Activated CD8-positive, alpha-beta memory T cell treated with anti-CD3 and anti-CD28 coated beads, Interleukin-2, amount 50 U/mL, for 4 hours (primary cell): ENCODE measurements around the gene CCDC122.
"Not testable (repeated sequence)": the region's sequence is repeated elsewhere in the genome, so short reads cannot be mapped to it uniquely, and the experiment has no call there.

ENCODE experiments used
- DNase-seq: peaks from one replicate; pipeline ENCODE4 v3.0.0-alpha.2; 2020

The CCDC122 gene

GRCh38 chr13:43876366-43876765 is 3.2 kb downstream of the CCDC122 start:
- no peak for DNase-seq

DNA sequence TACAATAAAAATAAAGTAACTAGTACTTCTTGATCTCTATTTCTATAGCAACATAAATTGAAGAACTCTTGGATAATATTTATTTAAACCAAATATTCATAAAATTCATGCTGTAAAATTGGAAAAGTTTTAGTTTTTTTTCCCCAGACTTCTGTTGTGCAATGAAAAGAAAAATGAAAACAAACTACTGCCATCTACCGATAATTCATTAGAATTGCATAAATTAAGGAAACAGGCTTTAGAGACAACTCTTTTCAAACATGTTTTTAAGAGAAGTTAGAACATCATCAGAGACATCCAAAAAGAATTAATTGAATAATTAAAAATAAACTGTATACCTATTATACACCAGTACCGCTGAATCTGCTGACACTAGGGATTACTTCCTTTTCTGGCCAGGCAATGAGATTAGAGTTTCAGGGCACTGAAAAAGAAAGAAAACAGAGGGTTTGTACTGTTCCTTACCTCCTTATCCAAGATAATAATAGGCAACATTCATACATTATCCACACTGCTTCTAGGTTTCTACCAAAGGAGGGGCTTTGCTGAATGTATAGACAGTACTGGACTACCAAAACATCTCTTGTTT is 4.9 kb downstream of the CCDC122 start:
- no peak for DNase-seq

- DNase-seq = no peak
Observed at GRCh38 chr13:43872181-43872580, 7.4 kb downstream of the CCDC122 start.

DNA sequence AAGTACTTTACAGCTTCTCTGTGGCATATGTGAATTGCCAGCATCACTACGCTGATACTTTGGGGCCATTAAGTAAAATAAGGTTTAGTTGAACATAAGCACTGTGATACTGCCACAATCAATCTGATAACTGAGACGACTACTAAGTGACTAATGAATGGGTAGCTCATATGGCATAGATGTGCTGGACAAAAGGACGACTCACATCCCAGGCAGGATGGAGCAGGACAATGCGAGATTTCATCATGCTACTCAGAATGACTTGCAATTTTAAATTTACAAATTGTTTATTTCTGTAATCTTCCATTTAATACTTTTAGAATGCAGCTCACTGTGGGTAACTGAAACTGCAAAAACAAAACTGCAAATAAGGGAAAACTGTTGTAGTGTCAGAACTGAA is 13.6 kb downstream of the CCDC122 start:
- no peak for DNase-seq

GRCh38 chr13:43864921-43865320 is 14.6 kb downstream of the CCDC122 start:
- no peak for DNase-seq

- DNase-seq = no peak
Observed at GRCh38 chr13:43861863-43862262, 17.7 kb downstream of the CCDC122 start.

GRCh38 chr13:43852923-43853404 is 26.6 kb downstream of the CCDC122 start:
- no peak for DNase-seq

- no peak for DNase-seq
Observed at GRCh38 chr13:43850873-43851272, 28.7 kb downstream of the CCDC122 start.

GRCh38 chr13:43848001-43848649 is 31.4 kb downstream of the CCDC122 start:
- DNase-seq = no peak

GRCh38 chr13:43846496-43847158 is 32.9 kb downstream of the CCDC122 start:
- DNase-seq = no peak

DNA sequence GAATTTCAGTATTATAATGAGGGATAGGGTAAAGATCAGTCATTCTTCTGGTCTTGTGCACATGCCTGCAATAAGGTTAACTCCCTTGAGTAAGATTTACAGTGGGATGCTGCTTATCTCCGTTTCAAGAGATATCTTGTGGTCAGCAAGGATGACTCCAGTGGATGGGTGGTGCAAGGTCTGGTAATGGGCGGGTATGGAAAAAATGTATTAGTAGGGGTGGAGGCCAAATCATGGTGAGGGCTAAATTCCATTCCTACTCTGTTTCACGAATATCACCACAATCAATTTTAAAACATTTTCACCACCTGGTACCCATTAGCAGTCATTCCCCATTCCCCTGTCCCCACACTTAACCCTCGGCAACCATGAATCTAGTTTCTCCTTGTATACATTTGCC is 40.6 kb downstream of the CCDC122 start:
- DNase-seq = no peak

GRCh38 chr13:43835701-43836100 is 43.8 kb downstream of the CCDC122 start:
- DNase-seq = no peak

- DNase-seq = no peak
Observed at GRCh38 chr13:43831088-43831487, 48.5 kb downstream of the CCDC122 start.

DNA sequence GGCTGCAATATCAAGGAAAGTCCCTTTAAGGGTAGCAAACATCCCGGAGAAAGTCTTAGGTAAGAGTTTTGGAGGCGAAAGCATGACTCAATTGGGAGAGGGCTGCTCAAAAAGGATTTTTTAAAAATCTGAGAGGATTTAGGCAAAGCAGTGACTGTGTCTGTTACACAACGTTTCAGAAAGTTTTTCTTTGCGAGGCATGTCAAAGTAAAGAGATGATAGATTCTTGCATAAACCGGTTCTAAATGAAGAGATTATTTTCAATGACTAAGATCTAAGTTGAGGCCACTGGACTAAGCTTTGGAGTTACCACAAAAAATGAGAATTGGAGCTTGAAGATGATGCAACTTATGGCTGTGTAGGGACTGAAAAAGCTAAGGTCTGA is 49.1 kb downstream of the CCDC122 start:
- no peak for DNase-seq

GRCh38 chr13:43824656-43825055 is 54.9 kb downstream of the CCDC122 start:
- not testable (repeated sequence) for DNase-seq

DNA sequence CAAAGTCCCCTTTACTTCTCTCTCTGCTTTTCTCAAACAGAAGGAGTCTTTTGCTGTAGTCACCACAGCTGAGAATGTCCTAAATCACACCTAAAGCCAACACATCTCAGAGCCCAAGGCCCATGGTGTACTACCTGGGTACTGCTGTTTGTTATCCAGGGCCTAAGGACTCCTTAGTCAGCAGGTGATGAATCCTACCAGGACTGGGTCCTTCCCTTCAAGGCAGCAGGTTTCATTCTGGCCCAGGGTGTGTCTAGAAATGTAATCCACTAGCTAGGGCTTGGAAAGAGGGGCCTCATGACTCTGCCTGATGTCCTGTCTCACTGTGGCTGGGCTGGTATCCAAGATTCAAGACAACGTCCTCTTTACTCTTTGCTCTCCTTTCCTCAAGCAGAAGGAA is 56.6 kb downstream of the CCDC122 start:
- DNase-seq = no peak

GRCh38 chr13:43816401-43816889 is 63.1 kb downstream of the CCDC122 start:
- DNase-seq = no peak

GRCh38 chr13:43815204-43815603 is 64.3 kb downstream of the CCDC122 start:
- DNase-seq = no peak

- DNase-seq = no peak
Observed at GRCh38 chr13:43808676-43809075, 70.9 kb downstream of the CCDC122 start.

DNA sequence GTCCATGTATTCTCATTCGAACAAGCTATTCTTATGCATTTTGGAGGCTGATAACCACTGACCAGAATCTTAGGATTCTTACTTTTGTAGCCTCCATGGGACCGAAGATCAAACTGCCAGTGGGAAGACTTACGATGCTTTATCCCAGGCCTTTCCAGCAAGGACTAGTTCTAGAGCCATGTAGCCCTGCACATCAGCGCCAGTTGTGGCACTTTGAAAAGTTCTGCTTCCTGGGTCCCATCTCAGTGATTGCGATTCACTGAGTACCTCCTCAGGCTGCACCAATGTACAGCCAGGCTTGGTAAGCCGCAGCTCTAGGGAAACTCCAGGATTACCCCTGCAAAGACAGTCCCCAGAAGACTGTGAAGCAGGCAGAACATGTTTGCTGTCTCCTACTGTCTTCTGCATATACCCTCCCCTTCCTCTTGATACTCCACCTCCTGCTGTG is 73.8 kb downstream of the CCDC122 start:
- DNase-seq = no peak

DNA sequence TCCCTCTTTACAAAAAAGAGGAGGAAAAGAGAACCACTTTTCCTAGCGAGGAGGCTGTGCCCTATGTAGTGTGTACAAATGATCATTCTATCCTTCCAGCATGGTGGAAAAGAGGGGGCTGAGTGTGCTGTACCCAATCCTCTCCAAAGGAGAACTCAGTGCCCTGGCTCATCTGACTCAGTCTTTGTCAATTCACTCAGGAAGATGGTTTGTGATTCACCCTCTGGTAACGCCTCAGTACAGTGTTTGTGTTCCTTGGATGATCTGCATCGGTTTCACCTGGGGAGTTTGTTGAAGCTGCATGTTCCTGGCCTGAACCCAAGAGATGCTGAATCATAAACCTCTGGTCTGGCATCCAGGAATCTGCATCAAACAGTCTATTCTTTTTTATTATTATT is 74.5 kb downstream of the CCDC122 start:
- no peak for DNase-seq

GRCh38 chr13:43804461-43805070 is 75.0 kb downstream of the CCDC122 start:
- DNase-seq = no peak

DNA sequence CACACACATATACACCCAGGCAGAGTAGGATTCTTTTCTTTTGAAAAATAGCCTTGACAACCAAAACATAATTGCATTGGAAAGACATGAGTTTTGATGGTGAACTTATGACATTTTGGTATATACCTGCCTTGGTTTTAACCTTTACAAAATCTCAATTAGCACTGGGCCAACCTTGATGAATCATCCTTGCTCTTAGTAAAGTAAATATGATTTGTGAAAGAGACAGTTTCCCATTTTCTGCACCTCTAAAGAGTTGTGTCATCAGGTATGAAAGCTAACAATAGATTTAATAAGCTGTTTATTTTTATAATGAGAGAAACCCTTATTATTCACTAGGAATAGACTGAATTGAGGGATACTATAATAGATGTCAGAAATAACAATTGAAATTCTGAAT is 77.0 kb downstream of the CCDC122 start:
- DNase-seq = no peak

GRCh38 chr13:43800828-43801227 is 78.7 kb downstream of the CCDC122 start:
- no peak for DNase-seq
